HG03460 (cell line): Measurements from ENCODE around the gene MMS19.
"Not testable (repeated sequence)": the region's sequence is repeated elsewhere in the genome, so short reads cannot be mapped to it uniquely, and the experiment has no call there.

Source experiments
- ATAC-seq: cut with Tn5 transposase; IDR thresholded peaks from one replicate; pipeline ENCODE4 v1.9.1; 2021; ENCODE audit not compliant: unreplicated experiment

MMS19 gene

DNA sequence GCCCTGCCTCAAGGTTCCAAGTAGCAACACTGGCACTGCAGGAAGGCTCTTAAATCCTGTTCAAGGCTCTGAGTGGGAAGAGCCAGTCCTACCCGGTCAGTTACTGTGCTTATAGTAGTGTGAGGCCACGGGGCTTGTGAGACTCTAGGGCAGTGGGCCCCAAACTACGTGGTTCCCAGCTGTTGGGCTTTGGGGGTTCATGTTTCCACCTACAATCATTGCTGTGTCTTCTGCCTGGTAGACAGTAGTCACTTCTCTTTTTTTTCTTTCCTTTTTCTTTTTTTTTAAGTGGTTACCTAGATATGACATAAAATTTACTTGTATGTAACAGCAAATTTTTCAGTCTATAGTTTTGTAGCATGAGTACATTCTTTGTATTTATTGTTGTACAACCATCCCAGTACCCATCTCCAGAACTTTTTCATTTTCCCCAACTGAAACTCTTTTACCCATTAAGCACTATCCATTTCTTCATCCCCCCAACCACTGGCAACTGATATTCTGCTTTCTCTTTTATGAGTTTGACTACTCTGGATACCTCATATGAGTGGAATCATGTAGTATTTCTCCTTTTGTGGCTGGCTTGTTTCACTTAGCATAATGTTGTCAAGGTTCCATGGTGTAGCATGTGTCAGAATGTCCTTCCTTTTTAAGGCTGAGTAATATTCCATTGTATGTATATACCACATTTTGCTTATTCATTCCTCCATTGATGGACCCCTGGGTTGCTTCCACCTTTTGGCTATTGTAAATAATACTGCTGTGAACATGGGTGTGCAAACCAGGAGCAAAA, 8.2 kb upstream of the MMS19 start:
- no peak for ATAC-seq

DNA sequence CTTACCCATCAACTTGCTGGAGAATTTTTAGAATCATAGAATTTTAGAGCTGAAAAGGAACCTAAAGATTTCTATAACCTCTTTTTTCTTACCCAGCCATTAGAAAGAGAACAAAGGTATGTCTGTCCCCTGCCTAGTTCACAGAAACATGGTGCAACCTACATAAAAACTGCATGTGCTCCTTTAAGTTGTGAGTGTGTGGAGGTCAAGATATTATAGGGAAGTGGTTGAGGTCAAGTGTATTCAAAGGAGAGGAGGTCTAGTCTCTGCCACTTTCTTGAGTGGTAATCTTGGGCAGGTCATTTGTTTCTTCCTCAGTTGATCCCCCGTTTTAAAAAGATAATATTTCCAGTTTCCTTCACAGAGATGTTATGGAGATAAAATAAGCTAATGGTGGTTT, 6.9 kb upstream of the MMS19 start:
- ATAC-seq = no peak

DNA sequence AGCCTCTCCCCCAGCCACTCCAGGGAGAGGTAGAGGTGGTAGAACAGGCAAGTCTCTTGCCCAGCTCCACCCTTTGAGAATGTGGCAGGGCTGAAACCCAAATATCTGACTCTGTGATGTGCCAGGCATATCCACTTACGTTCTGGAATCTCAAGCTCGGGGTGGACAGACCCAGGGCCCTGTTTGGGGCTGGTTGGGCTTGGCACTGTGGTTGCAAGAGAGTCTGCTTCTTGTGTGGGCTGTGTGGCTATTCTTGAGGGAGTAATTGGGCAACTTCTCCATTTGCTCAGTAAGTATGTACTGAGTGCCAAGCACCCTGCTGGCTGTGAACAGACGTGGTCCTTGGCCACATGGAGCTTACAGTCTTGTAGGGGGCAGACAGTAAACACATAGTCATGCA, 5.2 kb upstream of the MMS19 start:
- no peak for ATAC-seq

DNA sequence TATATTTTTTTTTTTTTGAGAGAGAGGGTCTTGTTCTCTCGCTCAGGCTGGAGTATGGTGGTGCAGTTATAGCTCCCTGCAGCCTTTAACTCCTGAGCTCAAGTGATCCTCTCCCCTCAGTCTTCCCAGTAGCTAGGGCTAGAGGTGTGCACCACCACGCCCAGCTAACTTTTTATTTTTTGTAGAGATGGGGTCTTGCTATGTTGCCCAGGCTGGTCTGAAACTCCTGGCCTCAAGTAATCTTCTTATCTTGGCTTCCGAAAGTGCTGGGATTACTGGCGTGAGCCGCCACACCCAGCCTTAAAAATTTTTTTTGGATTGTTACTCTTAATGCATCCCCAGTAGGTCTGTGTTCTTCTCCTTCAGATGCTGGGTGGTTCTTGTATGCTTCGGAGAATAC, 4.7 kb upstream of the MMS19 start:
- ATAC-seq = no peak

DNA sequence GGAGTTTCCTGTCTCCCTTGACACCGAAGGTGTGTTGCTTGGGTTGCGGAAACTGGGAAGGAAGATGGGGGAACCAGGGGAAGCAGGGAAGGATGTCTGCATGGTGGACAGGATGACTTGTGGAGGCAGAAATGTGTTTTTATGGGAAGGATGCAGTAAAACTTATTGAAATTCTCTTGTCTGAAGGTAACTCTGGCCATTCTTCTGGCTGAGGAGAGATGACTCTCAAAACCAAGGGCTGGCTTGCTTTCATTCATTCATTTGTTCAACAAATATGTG, 2.0 kb upstream of the MMS19 start:
- ATAC-seq = no peak

DNA sequence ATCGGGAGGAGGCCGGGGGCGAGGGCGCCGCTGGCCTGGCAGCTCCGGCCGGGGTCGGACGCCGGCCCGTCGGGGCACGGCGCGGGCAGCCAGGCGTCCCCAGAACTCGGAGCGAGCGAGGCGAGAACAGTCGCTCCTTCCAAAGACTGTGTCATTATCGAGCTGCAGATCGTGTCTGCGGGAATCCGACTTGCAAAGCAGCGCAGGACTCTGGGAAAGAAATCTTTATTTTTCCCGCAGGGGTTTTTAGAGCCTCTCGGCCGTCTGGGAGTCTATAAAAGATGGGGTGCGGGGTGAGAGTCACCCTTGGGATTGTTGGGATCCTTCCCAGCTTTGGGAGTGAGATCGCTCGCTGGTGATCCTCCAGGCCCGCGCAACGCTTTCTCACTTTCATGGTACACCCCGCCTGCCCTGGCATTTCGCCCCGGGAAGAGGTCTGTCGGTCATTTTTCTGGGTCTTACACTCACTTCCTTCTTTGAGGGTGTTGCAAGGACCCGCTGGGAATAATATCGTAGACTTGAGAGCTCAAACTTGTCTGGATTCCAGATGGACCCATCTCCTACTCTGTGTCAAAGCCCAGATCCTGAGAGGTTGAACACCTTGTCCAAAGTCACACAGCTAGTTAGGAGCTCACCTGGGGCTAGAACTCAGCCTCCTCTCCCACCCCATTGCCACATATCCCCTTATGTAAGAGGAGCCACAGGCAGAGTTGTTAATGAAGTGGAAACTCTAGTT, 1.5 kb upstream of the MMS19 start:
- no peak for ATAC-seq

DNA sequence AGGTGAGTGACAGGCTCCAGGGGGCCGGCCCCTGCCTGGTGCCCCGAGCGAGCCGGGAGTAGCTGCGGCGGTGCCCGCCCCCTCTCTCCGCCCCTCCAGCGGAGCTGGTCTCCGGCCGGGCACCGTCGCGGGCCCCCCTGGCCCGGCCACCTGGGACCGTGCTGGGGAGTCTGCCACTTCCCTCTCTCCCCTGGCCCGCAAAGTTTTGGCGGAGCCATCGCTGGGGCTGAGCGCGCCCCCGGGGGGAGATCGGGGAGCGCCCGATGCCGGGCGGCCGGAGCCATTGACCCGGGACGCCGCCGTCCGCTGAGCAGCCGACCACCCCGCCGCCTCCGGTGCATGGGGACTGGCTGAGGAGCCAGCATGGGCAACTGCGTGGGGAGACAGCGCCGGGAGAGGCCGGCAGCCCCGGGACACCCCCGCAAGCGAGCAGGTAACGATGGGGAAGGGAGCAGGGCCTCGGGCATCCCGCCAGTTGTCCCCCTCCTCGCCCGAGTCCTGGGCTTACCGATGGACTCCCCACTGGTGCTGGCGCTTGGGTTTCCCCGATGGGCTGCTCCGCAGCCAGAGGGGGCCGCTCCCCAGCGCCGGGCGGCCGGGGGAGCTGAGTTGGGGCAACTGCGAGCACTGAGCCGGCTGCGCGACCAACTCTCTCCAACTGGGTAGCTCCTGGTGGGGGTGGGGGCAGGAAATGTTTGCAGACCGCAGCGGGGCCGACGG, 779 bp upstream of the MMS19 start, which contains the start of gene UBTD1:
UBTD1 (plus strand) TSS at position 84 of the 720 bp plus-strand sequence; CDS start at position 364, 280 bp downstream.
- ATAC-seq = peak; percentile 4

DNA sequence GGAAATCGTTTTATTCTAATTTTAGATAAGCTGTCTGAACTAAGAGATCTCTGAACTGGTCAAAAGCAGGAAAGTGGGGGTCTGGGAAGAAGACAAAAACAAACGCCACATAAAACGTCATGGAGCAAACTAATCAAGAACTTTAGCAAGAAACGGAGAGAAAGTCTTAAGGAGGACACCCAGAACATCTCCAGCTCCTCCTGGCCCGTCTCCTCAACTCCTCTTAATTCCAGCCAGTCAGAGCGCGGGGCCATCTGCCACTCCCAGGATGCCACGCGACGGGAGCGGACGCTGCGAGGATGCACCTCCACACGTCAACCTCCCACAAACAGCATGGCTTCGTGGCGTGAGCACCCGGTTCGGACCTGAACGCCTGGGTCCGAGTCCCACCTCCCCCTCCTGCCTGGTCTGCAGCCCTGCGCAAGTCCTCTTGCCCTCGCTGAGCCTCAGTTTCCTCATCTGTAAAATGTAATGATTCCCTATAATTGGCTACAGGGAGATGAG, 598 bp downstream of the MMS19 start:
- no peak for ATAC-seq

DNA sequence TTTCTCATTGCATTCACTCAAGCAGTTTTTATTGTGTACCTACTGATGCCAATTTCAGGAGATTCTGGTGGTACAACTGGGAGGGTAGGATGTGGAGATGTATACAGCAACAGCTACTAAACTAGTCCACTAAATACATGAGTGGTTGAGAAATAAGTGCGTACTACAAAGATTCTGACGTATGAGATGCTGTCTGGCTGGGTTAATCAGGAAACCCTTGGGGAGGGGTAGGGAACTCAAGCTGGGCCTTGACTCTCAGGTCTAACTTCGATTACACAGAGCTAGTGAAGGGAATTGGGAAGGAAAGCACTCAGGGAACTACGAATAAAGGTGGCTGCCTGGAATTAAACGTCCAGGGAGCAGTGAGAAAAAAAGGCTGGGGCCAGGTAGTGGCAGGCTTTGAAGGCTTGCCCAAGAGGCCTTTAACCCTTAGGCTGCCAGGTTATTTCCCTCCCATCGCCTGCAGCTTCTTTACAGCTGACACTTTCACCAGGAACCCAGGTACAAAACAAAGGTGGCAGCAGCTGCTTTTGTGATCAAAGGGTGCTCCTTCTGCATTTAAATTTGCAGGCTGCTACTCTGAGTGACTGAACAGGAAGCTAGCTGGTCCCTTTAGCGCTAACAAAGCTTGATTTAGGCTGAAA, 3.2 kb downstream of the MMS19 start:
- no peak for ATAC-seq

DNA sequence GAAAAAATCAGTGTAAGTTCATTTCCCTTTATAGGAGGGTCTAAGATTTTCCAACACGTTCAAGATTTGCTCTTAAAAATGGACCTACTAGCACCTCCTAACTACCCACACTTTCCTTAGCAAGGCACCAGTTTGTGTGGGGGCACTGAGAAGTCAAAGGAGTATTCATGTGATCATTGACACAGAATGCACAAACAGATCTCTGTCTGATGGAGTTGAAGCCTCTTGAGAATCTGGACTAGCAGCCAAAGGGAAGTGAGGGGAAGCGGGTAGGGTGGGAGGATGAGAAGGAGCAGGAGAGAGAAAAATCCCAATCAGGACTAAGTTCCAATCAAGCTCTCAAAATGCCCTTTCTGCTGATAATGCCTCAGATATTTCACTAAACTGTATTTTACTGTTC, 4.1 kb downstream of the MMS19 start:
- no peak for ATAC-seq

DNA sequence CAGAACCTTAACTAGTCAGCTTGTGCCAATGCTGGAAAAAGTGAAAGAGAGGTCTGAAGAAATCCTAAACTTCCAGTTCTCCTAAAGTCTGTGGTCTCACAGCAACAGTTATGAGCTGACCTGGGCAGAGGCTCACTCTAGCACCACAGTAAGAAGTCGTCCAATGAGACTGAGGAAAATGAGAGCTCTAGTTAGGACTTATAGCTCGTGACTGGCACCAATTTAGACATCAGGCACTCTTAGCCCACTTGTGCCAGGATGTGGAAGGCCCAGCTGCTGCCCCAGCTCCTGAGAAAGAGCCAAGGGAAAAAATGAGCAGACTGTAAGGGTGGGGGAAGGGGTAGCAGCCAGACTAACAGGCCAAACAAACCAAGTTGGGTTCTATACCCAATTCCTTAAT, 7.6 kb downstream of the MMS19 start:
- ATAC-seq = no peak

DNA sequence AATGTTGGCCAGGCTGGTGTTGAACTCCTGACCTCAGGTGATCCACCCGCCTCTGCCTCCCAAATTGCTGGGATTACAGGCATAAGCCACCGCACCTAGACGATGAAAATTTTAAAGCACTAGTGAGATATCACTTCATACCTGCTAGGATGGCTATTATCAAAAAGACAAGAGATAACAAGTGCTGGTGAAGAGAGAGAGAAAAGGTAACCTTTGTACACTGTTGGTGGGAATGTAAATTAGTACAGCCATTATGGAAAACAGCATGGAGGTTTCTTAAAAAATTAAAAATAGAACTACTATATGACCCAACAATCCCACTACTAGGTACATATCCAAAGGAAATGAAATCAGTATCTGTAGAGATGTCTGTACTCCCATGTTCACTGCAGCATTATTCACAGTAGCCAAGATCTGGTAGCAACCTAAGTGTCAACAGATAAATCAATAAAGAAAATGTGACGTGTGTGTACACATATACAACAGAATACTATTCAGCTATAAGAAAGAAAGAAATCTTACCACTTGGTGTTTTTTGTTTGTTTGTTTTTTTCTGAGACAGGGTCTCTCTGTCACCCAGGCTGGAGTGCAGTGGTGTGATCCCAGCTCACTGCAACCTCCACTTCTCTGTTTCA, 12.5 kb downstream of the MMS19 start:
- no peak for ATAC-seq

DNA sequence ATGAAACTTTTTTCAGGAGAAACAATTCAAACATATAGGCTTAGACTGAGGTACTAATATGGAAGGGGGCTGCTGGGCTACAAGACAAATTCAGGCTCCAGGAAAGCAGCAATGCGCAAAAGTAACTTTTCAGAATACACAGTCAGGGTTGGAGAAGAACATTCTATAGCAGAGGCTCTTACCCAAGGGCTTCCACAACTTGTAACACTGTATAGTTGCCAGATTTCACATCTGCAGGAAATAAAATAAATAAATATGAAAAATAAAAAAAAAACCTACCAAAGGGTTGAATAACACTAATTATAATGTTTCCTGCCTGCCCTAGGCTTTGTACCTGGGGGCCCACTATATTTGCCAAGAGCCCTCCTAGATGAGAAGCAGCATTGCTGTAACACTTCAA, 14.3 kb downstream of the MMS19 start:
- ATAC-seq = no peak

DNA sequence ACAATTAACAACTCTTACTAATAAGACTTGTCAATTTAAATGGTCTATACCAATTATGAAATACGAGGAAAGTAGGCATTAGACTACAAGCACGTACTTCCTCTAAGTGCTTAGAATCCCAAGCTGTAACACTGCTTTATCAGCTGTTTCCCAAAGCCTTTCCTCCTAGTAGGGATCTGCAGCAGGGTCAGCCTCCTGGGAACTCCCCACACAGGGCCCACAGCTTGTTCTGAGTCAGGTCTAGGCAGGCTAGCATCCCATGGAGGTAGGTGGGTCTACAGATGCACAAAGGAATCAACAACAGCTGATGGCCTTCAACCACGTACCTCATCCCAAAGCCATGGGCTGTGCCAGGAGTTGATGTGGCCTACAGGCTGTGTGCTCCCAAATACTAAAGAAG, 14.7 kb downstream of the MMS19 start:
- ATAC-seq = no peak

DNA sequence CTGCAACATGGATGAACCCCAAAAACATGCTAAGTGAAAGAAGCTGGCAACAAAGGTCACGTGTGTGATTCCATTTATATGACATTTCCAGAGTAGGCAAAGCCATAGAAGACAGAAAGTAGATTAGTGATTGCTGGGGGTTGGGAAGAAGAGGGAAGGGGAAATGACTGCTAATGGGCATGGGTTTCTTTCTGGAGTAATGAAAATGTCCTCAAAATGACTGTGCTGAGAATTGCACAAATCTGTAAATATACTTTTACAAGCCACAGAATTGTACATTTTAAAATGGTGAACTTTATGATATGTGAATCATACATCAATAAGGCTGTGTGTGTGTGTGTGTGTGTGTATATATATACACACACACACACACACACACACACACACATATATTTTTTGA, 15.8 kb downstream of the MMS19 start:
- ATAC-seq = no peak

DNA sequence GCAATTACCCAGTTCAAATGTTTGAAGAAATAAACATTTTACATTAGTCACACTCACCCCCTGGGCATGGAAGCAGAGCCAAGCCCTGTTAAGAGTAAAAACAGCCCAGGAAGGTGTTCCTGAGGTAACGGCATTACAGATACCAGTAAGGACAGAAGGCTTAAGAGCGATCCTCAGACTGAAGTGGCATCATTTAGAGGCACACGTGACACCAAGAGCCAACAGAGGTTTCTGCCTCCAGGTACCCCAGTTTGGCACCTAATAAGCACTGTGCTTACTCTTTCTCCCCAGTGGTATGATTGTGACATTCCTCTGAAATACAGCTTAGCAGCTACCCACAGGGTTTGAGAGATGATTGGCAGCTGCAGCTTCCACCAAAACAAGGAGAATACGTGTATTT, 17.2 kb downstream of the MMS19 start:
- ATAC-seq = no peak

DNA sequence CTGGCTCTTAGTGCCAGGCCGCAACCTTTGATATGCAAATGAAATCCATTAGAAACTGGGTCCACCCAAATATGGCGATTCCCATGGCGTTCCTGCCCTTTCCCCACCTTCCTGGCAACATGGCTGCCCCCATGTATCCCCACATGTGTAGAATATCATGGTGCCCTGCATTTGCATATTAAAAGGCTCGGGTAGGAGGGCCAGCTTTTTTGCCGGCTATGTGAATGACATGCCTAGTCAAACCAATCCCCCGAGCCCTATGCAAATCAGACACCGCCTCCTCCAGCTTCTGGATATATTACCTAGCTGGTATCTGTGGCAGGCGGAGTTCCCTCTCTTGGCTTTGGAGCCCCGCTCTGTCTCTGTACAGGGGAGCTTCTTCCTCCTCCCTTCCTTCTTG, 18.3 kb downstream of the MMS19 start:
- no peak for ATAC-seq

DNA sequence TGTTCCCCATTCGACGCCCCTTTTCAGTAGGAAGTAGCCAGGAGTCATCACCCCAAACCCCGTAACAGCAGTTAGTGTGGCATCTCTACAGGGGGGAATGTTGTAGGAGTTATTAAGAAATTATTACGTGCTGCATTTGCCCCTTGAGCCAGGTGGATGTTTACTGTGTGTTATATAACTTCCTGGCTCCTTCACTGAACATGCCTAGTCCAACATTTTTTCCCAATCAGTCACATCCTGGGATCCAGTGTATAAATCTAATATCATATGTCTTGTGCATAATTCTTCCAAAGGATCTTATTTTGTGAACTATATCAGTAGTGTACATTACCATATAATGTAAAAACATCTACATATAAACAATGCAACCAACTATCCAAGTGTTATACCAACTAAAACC, 18.8 kb downstream of the MMS19 start:
- ATAC-seq = not testable (repeated sequence)

DNA sequence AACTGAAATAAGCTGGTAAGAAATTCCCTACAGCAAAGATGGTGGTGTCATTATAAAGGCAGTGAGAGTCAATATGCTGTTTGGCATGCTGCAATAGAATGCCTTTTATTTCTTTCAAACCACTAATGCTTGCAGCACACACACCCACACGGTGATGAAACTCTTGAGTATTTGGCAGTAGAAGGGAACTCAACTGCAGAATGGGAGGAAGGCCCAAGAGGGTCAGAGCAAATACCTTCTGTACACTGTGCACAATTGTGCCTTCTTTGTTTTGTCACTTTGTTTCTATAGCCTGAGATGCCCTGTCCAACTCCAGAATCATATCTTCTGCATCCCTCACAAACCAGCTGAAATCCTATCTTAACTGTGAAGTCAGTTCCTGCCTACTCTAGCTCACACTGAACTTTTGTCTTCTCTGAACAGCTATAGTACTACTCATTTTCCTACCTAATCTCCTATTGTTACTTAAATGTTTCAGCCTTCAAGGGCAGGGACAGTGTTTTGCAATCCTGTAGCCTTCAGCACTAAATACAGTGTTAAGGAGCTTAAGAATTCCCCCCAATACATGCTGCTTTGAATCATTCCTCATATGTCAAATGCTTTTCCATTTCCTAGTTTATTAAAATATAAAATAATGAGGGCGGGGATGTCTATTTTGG, 22.2 kb downstream of the MMS19 start:
- ATAC-seq = no peak

DNA sequence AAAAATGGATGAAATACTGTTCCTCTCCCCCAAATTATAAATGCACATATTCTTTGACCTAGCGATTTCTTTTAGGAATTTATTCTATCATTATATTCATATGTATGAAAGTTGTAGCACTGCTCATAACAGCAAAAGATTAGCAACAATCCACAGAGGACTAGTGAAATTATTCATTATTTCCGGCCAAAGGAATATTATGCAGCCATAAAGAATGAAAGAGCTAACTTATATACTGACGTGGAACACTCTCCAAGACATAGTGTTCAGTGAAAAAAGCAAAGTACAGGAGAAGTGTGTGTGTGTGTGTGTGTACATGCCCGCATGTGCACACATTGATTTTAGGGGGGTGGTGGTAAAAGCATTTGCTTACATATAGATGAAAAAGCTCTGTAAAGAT, 23.3 kb downstream of the MMS19 start:
- no peak for ATAC-seq
